Endodermal cell (in vitro differentiated cells): ENCODE data around the gene AFMID. TPM values are rescaled to one million over a fixed set of nuclear protein-coding genes. Genes with fewer than 3 reads are reported as not detected.
A peak's percentile ranks its signal among the peaks of the same experiment; 100 is the strongest.

Source experiments
- DNase-seq: peaks from one replicate; pipeline ENCODE4 v3.0.0-alpha.2; 2017
- H3K27ac ChIP-seq: 2 replicates; pipeline ENCODE4 v1.5.1; 2013; ENCODE audit warnings: mild to moderate bottlenecking, low read depth, low read length, moderate library complexity
- H3K27me3 ChIP-seq: 2 replicates; pipeline ENCODE4 v1.6.1; 2013; ENCODE audit warnings: mild to moderate bottlenecking, low read length, moderate library complexity; ENCODE audit not compliant: insufficient read depth, control insufficient read depth, poor library complexity, severe bottlenecking
- H3K36me3 ChIP-seq: 2 replicates; pipeline ENCODE4 v1.7.0; 2013; ENCODE audit warnings: mild to moderate bottlenecking, low read length, moderate library complexity; ENCODE audit not compliant: control insufficient read depth, insufficient read depth
- H3K4me1 ChIP-seq: one replicate; pipeline ENCODE4 v1.7.0; 2013; ENCODE audit warnings: low read length; ENCODE audit not compliant: control insufficient read depth, insufficient read depth
- H3K4me3 ChIP-seq: 2 replicates; pipeline ENCODE4 v1.5.1; 2013; ENCODE audit warnings: mild to moderate bottlenecking, low read length, moderate library complexity
- H3K9ac ChIP-seq: 2 replicates; pipeline ENCODE4 v1.6.1; 2013; ENCODE audit warnings: mild to moderate bottlenecking, low read length, moderate library complexity; ENCODE audit not compliant: poor library complexity, severe bottlenecking; ENCODE audit errors: extremely low read depth
- H3K9me3 ChIP-seq: 2 replicates; pipeline ENCODE4 v1.6.1; 2013; ENCODE audit warnings: mild to moderate bottlenecking, low read length, moderate library complexity; ENCODE audit not compliant: control insufficient read depth
- H3K27ac Mint-ChIP-seq: 2 replicates; pipeline ENCODE4 v1.8.0; 2020; ENCODE audit warnings: mixed read lengths
- H3K27me3 Mint-ChIP-seq: 2 replicates; pipeline ENCODE4 v1.8.0; 2021; ENCODE audit warnings: mild to moderate bottlenecking, mixed read lengths; ENCODE audit not compliant: insufficient read depth
- H3K36me3 Mint-ChIP-seq: 2 replicates; pipeline ENCODE4 v1.8.0; 2020; ENCODE audit warnings: low read depth, mixed read lengths
- H3K4me1 Mint-ChIP-seq: 2 replicates; pipeline ENCODE4 v1.8.0; 2020; ENCODE audit warnings: mixed read lengths
- H3K4me3 Mint-ChIP-seq: 2 replicates; pipeline ENCODE4 v1.8.0; 2020; ENCODE audit warnings: mild to moderate bottlenecking, moderate library complexity, mixed read lengths
- H3K9me3 Mint-ChIP-seq: 2 replicates; pipeline ENCODE4 v1.8.0; 2020; ENCODE audit warnings: mild to moderate bottlenecking, mixed read lengths
- CTCF ChIP-seq: fragments of 200-600 bp; sonication (generic); conservative IDR thresholded peaks from 2 replicates; pipeline ENCODE4 v1.5.0; 2021; ENCODE audit warnings: antibody characterized with exemption, mild to moderate bottlenecking
- WGBS, 2 experiments: methylation state at CpG; one replicate each; pipeline versions ENCODE4 v1.1.5 to v1.1.7; 2013; ENCODE audit warnings: missing lambda C conversion rate in 2 of 2, mixed read lengths in 1 of 2; ENCODE audit not compliant: insufficient coverage in 1 of 2, insufficient read length in 1 of 2; 5-methylcytosine and 5-hydroxymethylcytosine counted together
- total RNA-seq, 2 donors: library from RNA; stranded (reverse); fragmentation: NEBNext Ultra II Directional in 1 of 2; extraction: Animal tissue kit (Norgen Biotek cat#: 25700) in 1 of 2; gene quantifications; 2 replicates in 1 of 2; 3 replicates in 1 of 2; pipeline ENCODE4 v1.2.1, GENCODE V29; 2021

The AFMID gene
- total RNA-seq, 2 donors from 2014 or later = 46.5 to 52.4 TPM

GRCh38 chr17:78197147-78197832 is 10.1 kb downstream of the AFMID start:
- Mint-ChIP-seq H3K9me3 (no peaks in the 10 kb centered on the region), H3K27me3 (no peaks in the 10 kb centered on the region), H3K27ac (peak overlapping the region; percentile 75), H3K4me3 (no peak overlapping the region), H3K4me1 (peaks cover 19% of the 10 kb centered on the region), H3K36me3 (peaks cover 47% of the 10 kb centered on the region)
- no peak for TF ChIP-seq CTCF
- Histone ChIP-seq H3K36me3 (peaks cover 48% of the 10 kb centered on the region), H3K27ac (no peak overlapping the region), H3K9ac (no peak overlapping the region), H3K9me3 (no peaks in the 10 kb centered on the region), H3K4me1 (no peaks in the 10 kb centered on the region), H3K27me3 (no peaks in the 10 kb centered on the region), H3K4me3 (no peak overlapping the region)
- DNase-seq = peak; percentile 77
- 81 to 82% methylated on average over 9 of the region's 9 CpGs for WGBS, 2 experiments

GRCh38 chr17:78200451-78200850 is 13.3 kb downstream of the AFMID start:
- H3K4me3 Mint-ChIP-seq = no peak overlapping the region

GRCh38 chr17:78202666-78203065 is 15.5 kb downstream of the AFMID start:
- H3K27me3 ChIP-seq = no peaks in the 10 kb centered on the region
- peaks cover 24% of the 10 kb centered on the region for H3K36me3 ChIP-seq
- H3K27ac Mint-ChIP-seq = no peak overlapping the region
- no peaks in the 10 kb centered on the region for H3K9me3 ChIP-seq
- no peak overlapping the region for H3K4me3 ChIP-seq
- H3K9ac ChIP-seq = no peak overlapping the region
- no peak for TF ChIP-seq CTCF
- 96 to 100% methylated on average over 5 to 8 of the region's 8 CpGs for WGBS, 2 experiments
- no peak overlapping the region for H3K4me3 Mint-ChIP-seq
- H3K27ac ChIP-seq = no peak overlapping the region
- peaks cover 34% of the 10 kb centered on the region for H3K36me3 Mint-ChIP-seq
- no peaks in the 10 kb centered on the region for H3K27me3 Mint-ChIP-seq
- no peaks in the 10 kb centered on the region for H3K9me3 Mint-ChIP-seq
- H3K4me1 ChIP-seq = no peaks in the 10 kb centered on the region
- H3K4me1 Mint-ChIP-seq = peaks cover 5% of the 10 kb centered on the region
- DNase-seq = no peak

More at GRCh38 chr17:78200451-78200850, 13.3 kb downstream of the AFMID start:
- Histone ChIP-seq H3K4me1 (no peaks in the 10 kb centered on the region), H3K27ac (no peak overlapping the region), H3K36me3 (peaks cover 38% of the 10 kb centered on the region), H3K4me3 (no peak overlapping the region), H3K27me3 (no peaks in the 10 kb centered on the region), H3K9me3 (no peaks in the 10 kb centered on the region), H3K9ac (no peak overlapping the region)
- Mint-ChIP-seq H3K27ac (no peak overlapping the region), H3K27me3 (no peaks in the 10 kb centered on the region), H3K36me3 (peaks cover 48% of the 10 kb centered on the region), H3K9me3 (no peaks in the 10 kb centered on the region), H3K4me1 (peaks cover 19% of the 10 kb centered on the region)
- WGBS, 2 experiments = 91 to 93% methylated on average over 6 of the region's 6 CpGs
- DNase-seq = no peak
- no peak for TF ChIP-seq CTCF
